HS-27A (cell line): ENCODE measurements around the gene DCAF4.
A peak's percentile ranks its signal among the peaks of the same experiment; 100 is the strongest.
"Not testable (repeated sequence)": the region's sequence is repeated elsewhere in the genome, so short reads cannot be mapped to it uniquely, and the experiment has no call there.

Experiments used
- DNase-seq: peaks from one replicate; pipeline ENCODE4 v3.0.0-alpha.2; 2012; ENCODE audit warnings: low read depth, missing footprints

DCAF4 gene

DNA sequence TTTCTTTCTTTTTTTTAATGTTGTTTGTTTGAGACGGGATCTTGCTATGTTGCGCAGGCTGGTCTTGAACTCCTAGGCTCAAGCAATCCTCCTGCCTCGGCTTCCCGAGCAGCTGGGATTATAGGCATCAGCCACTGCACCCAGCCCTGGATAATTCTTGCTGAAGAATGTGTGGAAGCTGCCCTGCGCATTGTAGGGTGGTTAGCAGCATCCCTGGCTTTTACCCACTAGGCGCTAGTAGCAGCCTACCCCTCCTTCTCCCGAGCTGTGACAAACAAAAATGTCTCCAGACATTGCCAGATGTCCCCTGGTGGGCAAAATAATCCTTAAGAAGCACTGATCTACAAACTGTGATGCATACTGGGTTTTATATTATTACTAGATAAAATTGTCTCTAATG is 6.6 kb downstream of the DCAF4 start:
- DNase-seq = no peak

DNA sequence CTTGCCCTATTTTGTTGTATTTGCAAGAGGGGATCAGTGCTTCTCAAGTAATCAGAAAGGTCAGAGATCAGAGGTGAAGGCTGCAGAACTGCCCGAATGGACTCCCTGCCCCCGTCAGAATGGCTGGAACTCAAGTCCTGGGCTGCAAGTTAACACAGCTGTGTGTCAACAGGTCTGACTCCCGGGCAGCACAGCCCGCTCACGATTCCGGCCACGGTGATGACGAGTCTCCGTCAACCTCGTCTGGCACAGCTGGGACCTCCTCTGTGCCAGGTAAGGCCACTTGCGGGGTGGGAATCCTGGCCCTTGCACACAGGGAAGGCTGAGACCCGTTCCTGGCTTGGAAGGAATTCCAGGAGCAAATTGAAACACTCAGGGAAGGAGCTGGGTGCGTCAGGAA is 13.4 kb downstream of the DCAF4 start:
- DNase-seq = no peak

DNA sequence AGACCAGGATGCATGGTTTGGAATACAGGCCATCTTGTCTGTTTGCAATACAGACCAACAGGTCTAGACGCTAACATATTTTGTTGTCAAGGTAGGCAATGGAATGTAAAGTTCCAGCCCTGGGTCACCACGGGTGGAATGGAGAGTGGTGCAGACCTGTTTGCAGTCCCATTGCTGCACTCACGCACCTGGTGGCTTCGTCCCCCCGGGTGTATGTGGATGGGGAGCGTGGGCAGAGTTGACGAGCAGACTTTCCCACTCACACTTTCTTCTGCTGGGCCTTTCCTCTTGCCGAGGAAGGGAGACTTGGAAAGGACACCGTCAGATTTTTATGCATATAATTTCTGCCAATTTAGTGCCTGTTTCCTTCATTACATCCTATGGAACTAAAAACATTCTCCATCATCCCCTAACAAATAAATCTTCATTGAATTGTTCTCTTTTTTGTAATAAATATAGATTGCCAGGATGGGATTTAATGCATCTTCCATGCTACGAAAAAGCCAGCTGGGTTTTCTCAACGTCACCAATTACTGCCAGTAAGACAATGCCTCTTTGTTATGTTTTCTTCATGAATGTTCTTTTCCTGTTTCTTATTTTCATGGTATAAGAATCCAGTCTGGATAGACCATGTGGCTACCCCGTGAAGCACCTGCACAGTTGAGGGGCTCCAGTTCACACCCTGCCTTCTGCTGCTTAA is 15.2 kb downstream of the DCAF4 start:
- no peak for DNase-seq

DNA sequence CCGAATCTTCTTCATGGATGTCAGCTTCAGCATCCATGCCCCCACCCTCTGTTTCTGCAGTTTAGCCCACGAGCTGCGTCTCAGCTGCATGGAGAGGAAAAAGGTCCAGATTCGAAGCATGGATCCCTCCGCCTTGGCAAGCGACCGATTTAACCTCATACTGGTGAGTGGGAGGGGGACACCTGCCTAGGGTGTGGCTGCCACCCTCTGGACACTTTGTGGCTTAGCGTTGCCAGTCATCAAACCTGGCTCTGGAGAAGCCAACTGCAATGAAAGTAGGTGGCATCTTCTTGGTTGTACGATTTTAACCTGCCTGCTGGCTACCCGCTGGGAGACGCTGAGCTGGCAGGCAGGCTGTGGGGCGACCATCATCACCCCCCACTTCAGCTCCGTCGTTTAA is 16.7 kb downstream of the DCAF4 start:
- DNase-seq = no peak

DNA sequence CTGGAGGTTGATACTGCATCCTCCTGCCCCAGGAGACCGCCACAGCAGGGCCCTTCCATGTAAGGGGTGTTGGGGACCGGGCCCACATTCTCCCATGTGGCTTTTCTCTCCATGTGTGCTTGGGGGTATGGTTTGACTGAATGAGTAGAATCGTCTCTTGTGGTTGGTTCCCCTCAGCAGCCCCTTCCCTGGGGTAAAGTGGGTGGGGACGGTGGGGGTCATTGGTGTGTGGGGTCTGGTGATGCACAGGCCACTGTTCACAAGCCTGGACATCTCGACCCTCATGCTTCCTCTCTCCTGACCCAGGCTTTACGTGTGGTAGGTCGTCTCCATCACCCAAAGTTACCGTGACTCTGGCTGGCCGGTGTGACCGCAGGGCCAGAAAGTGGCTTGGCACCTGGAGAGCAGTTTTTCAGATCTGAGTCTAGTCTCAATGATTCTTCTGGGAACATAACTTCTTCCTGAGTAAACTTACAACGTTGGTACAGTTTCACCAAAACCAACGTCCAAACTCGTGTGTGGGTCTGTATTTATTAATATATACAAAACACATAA is 17.7 kb downstream of the DCAF4 start:
- DNase-seq = no peak

DNA sequence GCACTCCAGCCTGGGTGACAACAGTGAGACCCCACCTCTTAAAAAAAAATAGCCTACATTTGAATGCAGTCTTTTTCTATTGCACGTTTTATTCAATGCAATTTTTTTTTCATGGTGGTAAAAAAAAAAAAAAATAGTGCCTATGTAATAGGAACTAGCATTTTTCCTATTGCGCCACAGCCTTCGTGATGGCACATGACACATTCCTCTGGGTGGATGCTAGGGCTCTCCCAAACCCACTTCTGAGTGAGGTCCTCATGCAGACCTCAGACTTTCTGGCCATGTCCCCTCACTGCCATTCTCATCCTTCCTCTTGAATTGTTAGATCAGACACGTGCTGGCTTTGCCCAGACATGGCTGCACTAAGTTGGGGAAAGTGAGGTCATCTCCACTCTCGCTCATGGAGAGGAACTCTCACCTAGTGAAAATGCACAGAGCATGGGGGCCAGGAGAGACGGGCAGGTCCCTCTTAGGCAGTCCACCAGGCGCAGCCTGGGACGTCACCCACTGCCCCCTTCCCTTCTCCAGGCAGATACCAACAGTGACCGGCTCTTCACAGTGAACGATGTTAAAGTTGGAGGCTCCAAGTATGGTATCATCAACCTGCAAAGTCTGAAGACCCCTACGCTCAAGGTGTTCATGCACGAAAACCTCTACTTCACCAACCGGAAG is 19.2 kb downstream of the DCAF4 start:
- DNase-seq = no peak

DNA sequence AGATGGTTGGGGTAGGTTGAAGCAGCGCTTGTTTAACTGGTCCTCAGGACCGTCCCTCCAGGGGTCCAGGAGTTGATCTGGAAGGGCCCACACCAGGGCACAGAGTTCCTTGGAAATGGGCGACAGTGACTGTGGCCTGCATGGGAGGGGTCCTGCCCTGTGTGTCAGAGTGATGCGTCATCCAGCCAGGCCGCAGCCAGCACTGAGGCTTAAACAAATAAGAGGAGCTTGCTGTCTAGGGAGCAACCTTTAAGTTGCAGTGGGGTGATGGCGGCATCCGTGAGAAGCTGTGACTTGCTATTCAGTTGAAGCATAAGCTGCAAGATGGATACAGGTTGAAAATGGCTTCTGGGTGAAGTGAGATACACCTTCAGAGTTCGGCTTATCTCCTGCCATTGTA is 20.2 kb downstream of the DCAF4 start:
- no peak for DNase-seq

DNA sequence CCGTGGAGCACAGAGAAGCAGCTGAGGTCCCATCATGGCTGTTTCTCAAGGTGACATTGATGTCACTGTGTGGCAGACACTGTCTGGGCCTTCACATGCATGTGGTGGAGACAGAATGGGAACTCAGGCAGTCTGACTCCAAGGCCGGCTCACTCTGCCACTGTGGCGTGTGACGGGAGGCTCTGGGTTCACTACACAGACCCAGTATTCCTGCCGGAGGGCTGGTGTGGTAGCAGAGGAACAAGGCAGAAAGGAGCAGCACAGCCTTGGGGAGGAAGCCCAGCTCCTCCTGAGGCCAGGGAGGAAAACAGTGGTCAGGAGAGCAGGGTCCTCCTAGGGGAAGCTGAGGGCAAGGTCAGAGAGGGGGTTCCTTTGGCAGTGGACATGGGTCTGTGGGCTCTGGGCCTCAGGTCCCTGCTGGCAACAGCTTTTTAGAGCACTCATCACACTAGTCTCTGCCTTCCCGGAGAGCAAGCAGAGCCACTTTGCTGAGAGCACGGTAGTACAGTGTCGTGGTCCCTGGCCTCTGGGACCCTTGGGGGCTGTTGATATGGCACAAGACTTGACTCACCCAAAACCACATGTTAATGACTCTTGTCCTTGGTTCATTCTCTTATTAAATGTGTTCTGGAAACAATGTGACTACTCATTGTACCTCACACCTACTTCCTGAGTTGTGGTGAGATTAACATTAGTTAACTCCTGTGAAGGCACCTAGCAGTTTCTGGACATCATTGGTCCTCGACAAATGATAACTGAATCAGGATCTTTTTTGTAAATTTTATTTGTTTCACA is 21.3 kb downstream of the DCAF4 start:
- no peak for DNase-seq

DNA sequence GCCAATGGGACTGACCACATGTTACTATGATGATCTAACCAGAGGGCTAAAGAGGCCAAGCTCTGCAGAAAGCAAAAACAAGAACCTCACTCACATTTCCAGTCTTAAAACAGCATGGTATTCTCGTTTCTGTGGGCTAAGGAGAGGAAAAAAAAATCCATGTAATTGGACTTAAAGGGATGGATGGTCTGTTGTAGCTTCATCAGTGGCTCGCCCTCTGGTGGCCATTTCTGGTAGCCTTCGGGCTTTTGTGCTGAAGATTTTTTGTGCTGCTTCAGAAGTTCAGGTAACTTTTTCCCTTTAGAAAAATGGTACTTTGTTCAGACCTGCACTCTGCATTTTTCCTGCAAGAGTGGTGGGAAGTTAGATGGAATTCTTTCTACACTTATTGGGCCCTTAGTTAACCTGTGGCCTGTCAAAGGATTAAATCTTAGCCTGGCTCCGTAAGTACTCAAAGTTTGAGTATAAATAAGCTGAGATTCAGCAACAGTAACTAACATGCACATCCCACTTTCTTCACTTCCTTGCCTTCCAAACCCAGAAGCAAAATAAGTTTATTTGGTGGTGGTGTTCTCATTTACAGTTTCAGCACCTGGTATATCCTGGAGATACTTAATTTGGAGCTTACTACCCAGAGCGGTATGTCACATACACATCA is 22.3 kb downstream of the DCAF4 start:
- no peak for DNase-seq

DNA sequence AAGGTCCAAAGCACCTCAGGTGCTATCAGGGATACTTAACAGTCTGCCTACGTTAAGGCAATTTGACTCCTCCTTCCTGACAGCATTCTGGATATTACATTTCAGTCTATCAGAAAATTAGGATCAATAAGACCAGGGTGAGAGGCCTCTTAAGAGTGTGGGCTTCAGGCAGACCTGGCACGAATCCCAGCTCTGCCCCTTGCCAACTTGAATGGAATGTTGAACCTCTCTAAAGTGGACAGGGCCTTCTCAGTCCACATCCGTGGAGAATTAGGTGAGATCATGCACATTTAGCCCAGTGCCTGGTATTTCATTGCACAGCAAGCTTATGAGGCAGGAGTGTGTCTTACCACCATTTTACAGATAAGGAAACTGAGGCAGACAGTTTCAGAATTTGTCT is 25.9 kb downstream of the DCAF4 start:
- no peak for DNase-seq

DNA sequence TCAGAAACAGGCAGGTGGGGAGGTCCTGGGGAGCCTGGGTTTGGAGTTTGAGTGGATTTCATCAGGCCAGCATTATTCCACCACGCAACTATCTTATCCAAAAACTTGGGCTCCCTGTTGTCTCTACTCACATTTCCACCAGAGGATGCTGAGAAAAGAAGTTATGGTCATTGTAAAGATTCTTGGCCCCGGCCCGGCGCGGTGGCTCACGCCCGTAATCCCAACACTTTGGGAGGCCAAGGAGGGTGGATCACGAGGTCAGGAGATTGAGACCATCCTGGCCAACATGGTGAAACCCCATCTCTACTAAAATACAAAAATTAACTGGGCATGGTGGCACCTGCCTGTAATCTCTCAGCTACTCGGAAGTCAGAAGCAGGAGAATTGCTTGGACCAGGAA is 30.5 kb downstream of the DCAF4 start:
- DNase-seq = not testable (repeated sequence)

DNA sequence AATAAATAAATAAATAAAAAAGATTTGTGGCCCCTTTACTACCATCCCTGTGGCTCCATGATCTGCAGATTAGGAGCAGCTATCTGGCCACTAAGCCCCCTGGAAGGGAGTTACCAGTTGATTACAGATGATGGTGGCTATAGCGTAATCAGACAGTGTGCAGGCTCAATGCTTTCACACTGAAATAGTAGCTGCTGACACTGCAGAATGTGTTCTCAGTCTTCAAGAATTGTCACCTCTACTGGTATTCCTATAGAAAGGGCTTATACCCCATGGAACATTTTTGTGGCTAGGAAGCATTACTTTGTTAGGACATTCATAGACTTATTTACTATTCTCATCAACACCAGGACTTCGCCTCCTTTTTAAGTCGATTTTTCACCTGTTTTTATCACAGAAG is 30.9 kb downstream of the DCAF4 start:
- no peak for DNase-seq

DNA sequence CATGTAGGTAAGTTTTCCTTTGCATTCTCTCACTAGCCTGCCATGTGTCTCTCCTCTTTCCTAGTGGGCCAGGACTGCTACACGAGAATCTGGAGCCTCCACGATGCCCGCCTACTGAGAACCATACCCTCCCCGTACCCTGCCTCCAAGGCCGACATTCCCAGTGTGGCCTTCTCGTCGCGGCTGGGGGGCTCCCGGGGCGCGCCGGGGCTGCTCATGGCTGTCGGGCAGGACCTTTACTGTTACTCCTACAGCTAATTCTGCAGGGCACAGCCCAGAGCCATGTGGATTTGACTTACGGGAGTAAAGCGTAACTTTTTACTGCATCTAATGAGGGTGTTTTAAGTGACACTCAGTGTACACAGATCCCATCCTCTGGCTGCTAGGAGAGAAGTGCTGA is 32.3 kb downstream of the DCAF4 start:
- DNase-seq = no peak

DNA sequence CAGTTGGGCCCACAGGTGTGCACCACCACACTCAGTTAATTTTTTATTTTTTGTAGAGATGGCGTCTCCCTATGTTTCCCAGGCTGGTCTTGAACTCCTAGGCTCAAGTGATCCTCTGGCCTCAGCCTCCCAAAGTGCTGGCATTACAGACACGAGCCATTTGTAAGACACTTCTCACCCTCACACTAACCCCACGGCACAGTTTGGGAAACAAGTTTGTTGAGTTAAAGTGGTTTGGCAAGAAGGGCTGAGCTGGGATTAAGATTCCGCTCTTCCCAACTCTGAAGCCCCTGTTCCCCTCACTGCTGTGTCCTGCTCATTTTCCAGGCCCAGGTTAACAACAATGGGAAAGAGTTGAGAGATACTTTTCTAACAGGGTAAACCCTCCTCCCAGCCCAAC is 34.8 kb downstream of the DCAF4 start:
- DNase-seq = not testable (repeated sequence)

DNA sequence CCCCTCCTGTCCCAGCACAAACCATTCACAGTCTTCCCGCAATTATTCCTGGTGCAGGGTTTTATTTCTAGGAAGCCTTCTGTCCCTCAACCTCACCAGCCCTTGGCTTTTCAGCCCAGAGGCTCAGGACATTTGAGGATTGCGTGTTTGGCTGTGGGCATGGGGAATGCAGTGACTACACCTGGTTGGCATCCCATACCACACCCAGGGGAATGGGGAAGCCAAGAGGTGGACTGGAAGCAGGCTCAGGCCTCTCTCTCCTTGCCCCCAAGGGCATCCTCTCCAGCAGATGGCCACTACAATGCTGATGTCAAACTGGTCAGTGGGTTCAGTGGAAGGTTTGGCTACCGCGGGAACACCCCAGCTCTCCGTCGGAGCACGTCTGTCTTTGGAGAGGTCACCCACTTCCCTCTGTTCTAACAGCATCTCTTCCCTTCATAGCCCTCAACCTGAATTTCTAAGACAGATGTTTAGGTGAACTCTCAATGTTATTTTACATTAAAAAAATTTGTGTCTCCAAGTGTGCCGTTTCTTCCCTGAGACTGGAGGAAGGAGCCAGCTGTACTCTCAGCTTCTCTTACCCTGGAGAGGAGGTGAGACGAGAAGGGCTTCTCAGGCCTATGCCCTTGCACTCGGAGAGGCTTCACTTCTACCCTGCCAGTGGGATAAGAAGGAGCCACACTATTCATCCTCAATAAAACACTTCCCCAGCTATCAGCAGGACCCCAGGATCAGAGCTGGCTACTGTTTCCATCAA is 35.5 kb downstream of the DCAF4 start:
- DNase-seq = peak; percentile 51

DNA sequence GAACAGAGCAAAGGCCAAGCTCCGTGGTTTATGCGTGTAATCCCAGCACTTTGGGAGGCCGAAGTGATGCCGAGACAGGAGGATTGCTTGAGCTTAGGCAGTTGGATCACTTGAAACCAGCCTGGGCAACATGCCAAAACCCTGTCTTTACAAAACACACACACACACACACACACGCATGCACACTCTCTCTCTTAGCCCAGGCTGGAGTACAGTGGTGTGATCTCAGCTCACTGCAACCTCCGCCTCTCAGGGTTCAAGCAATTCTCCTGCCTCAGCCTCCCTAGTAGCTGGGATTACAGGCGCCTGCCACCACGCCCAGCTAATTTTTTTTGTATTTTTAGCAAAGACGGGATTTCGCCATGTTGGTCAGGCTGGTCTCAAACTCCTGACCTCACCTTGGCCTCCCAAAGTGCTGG is 36.1 kb downstream of the DCAF4 start:
- DNase-seq = peak; percentile 49

DNA sequence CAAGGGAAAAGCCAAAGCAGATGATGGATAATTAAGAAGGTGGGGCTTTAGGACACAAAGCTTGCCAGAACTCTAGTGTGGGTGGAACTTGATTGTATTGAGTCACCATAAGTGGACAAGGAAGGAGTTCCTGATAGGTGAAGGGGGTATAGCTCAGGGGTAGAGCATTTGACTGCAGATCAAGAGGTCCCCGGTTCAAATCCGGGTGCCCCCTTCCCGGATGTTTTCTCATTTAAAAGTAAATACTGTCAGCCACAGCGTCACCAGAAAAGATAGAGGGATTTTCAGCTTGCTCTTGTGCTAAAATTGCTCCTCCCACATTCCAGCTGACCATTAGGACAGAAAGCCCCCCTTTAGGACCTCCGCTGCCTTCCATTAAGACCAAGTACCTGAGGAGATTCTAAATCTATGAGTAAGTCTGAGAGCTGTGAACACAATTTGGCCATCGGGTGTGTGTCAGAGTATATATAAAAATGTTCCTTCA is 36.6 kb downstream of the DCAF4 start:
- DNase-seq = peak; percentile 66

DNA sequence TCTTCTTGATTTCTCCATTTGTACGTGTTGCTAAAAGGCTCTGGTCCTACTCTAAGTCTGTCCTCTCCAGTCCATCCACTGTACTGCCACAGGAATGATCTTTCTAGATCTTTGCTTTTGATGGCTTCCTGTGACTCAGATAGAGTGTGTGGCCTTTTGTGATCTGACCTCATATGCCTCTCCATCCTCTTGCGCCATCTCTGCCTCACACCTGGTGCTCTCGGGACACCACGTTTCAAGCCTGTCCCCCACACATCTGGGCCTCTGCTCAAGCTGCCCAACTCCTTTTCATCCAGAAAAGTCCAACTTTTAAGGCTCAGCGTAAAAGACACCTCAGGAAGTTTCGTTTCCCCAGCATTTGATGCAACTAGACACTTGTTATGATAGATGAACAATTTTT is 39.0 kb downstream of the DCAF4 start:
- no peak for DNase-seq

DNA sequence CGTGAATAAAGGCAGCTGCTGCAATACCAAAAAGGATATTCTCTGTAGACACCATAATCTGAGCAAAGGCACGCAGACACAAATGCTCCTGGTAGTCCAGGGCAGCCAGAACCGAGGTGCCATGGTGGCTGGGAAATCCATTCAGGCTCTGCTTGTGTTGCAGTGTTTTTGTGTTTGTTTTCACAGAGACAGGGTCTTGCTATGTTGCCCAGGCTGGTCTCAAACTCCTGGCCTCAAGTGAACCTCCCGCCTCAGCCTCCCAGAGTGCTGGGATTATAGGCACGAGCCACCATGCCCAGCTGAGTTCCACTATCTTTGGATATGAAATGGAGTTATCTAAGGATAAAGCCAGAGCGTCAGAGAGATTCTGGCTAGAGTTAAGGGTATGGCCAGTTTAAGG is 39.8 kb downstream of the DCAF4 start:
- no peak for DNase-seq

DNA sequence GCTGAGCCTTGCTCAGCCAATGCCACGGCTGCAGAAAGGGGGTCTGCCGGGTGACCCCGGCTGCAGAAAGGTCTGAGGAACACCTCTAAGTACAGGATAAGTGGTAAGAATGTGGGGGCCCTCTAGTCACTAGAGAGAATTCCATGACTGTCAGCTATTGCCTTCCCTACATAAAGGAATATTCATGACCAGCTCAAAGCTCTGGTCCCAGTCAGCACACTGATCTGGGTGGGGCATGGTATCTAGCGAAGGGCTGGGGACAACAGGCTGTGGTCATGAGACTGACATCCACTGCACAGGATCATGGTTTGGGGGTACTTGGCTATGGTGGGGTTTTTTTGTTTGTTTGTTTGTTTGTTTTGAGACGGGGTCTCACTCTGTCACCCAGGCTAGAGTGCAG is 42.1 kb downstream of the DCAF4 start:
- no peak for DNase-seq

DNA sequence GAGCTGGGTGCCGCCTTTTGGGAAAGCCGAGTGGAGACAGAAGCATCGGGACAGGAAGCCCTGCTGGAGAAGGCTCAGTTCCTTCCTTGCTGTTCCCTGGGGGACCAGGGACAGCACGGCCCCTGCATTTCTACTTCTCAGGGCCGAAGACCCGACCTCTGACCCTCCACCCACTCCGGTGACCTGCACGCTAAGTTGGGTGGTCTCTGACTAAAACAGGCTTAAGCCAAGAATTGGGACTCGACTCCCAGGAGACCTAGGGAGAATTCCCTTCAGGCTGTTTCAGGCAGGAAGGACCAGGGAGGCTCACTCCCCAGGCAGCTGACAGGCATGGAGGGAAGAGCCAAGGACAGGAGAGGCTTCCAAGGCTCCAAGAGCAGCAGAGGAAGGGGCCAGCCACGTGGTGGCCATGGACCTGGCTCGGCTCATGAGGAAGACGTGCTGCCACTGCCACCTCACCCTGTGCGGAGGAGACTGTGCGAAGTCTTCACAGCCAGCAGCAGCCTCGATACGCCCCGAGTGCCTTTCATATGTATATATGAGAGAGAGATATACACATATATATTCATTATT is 43.9 kb downstream of the DCAF4 start:
- no peak for DNase-seq
